Activated CD8-positive, alpha-beta T cell treated with anti-CD3 and anti-CD28 coated beads for 36 hours (primary cell): ENCODE results near the gene CTNNA1. TPM values are rescaled to one million over a fixed set of nuclear protein-coding genes. Genes with fewer than 3 reads are reported as not detected.

Experiments used
- ATAC-seq: fragments of 200-7000 bp; cut with Tn5 transposase; one replicate; pipeline ENCODE4 v1.10.0; 2021; ENCODE audit warnings: mild to moderate bottlenecking, moderate library complexity
- CTCF ChIA-PET: fragments of 350-600 bp; sonication (Branson Sonifier 250); formaldehyde crosslinking; loops from one replicate; lab custom pipeline; 2021; ENCODE audit warnings: antibody characterized with exemption; lab: Charles Lee
- POLR2A ChIA-PET: fragments of 350-600 bp; sonication (Branson Sonifier 250); formaldehyde crosslinking; loops from one replicate; lab custom pipeline; 2021; ENCODE audit warnings: antibody characterized with exemption; lab: Charles Lee
- DNase-seq: peaks from one replicate; pipeline ENCODE4 v3.0.0-alpha.2; 2020
- H3K27ac Mint-ChIP-seq: one replicate; pipeline ENCODE4 v1.8.0; 2021; ENCODE audit warnings: mild to moderate bottlenecking, mixed read lengths
- H3K27me3 Mint-ChIP-seq: one replicate; pipeline ENCODE4 v1.8.0; 2021; ENCODE audit warnings: mixed read lengths
- H3K36me3 Mint-ChIP-seq: one replicate; pipeline ENCODE4 v1.8.0; 2021; ENCODE audit warnings: low read depth, mixed read lengths
- H3K4me1 Mint-ChIP-seq: one replicate; pipeline ENCODE4 v1.8.0; 2021; ENCODE audit warnings: low read depth, mixed read lengths
- H3K4me3 Mint-ChIP-seq: one replicate; pipeline ENCODE4 v1.8.0; 2021; ENCODE audit warnings: mild to moderate bottlenecking, moderate library complexity, mixed read lengths
- H3K9me3 Mint-ChIP-seq: one replicate; pipeline ENCODE4 v1.8.0; 2021; ENCODE audit warnings: mixed read lengths
- intact Hi-C: fragments of 100-400 bp; cut with micrococcal nuclease; formaldehyde crosslinking; loops from one replicate; pipeline ENCODE4 v1.10.0; 2022
- total RNA-seq, 2 experiments: library from RNA; stranded (reverse); gene quantifications; one replicate each; pipeline ENCODE4 v1.2.3, GENCODE V29; 2021
- TF ChIP-seq, protein P1 (sequence below): fragments of 200-600 bp; IDR thresholded peaks from one replicate; pipeline ENCODE4 v1.8.0; 2022; ENCODE audit warnings: antibody characterized with exemption, mild to moderate bottlenecking

The CTNNA1 gene
- total RNA-seq, 2 experiments from 2014 or later = 77.3 to 85.6 TPM

DNA sequence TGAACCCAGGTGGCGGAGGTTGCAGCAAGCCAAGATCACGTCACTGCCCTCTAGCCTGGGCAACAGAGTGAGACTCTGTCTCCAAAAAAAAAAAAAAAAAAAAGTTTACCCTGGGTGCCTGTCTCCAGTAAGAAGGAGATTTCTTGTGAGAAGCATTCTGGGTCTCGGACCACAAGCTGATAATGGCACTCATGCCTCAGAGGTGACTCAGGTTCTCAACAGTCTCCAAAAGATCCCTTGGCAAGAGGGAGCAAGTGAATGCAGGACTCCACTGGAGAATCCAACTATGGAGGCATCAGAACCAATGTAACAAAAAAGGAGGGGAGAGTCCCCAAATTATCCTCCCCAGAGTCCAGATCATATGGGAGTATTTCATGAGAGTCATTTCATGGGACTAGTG lies 227.9 kb downstream of the CTNNA1 start:
- H3K27me3 Mint-ChIP-seq = no peaks in the 10 kb centered on the region
- no peak for ATAC-seq
- H3K4me3 Mint-ChIP-seq = no peak overlapping the region
- TF ChIP-seq, protein P1, sequence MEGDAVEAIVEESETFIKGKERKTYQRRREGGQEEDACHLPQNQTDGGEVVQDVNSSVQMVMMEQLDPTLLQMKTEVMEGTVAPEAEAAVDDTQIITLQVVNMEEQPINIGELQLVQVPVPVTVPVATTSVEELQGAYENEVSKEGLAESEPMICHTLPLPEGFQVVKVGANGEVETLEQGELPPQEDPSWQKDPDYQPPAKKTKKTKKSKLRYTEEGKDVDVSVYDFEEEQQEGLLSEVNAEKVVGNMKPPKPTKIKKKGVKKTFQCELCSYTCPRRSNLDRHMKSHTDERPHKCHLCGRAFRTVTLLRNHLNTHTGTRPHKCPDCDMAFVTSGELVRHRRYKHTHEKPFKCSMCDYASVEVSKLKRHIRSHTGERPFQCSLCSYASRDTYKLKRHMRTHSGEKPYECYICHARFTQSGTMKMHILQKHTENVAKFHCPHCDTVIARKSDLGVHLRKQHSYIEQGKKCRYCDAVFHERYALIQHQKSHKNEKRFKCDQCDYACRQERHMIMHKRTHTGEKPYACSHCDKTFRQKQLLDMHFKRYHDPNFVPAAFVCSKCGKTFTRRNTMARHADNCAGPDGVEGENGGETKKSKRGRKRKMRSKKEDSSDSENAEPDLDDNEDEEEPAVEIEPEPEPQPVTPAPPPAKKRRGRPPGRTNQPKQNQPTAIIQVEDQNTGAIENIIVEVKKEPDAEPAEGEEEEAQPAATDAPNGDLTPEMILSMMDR = no peak
- intact Hi-C loops = no loop called here
- no peaks in the 10 kb centered on the region for H3K9me3 Mint-ChIP-seq
- H3K27ac Mint-ChIP-seq = no peak overlapping the region
- DNase-seq = no peak
- peaks cover 38% of the 10 kb centered on the region for H3K4me1 Mint-ChIP-seq
- H3K36me3 Mint-ChIP-seq = no peaks in the 10 kb centered on the region
- ChIA-PET POLR2A (interaction anchor here (1.4 kb wide), 1 partner anchor 8 kb away, joined by 4 read pairs; no protein-coding TSS in a partner anchor), CTCF (no interaction called here)

DNA sequence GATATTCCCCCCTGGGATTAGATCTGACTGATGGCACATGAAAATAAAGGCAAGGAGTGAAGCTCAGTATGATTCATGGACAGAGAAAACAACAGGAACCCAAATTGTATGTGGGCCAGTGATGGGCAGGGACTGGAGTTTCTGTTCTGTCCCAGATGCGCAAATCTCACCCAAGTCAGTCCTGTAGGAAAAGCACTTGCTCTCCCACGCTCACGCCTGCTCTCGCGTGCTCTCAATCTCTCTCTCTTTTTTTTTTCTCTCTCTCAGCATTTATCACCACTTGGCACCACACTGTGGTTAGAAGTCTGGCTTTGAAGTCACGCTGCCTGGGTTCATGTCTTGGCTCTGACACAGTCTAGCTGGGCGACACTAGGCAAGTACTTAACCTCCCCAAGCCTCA lies 228.4 kb downstream of the CTNNA1 start:
- ChIA-PET POLR2A (interaction anchor here (1.4 kb wide), 1 partner anchor 8 kb away, joined by 4 read pairs; no protein-coding TSS in a partner anchor), CTCF (no interaction called here)
- intact Hi-C loops = no loop called here
- peaks cover 38% of the 10 kb centered on the region for H3K4me1 Mint-ChIP-seq
- peak; percentile 51 for DNase-seq
- H3K9me3 Mint-ChIP-seq = no peaks in the 10 kb centered on the region
- H3K4me3 Mint-ChIP-seq = no peak overlapping the region
- peak overlapping the region; percentile 18 for H3K27ac Mint-ChIP-seq
- TF ChIP-seq, protein P1 = no peak
- peak; percentile 43 for ATAC-seq
- H3K36me3 Mint-ChIP-seq = no peaks in the 10 kb centered on the region
- no peaks in the 10 kb centered on the region for H3K27me3 Mint-ChIP-seq

DNA sequence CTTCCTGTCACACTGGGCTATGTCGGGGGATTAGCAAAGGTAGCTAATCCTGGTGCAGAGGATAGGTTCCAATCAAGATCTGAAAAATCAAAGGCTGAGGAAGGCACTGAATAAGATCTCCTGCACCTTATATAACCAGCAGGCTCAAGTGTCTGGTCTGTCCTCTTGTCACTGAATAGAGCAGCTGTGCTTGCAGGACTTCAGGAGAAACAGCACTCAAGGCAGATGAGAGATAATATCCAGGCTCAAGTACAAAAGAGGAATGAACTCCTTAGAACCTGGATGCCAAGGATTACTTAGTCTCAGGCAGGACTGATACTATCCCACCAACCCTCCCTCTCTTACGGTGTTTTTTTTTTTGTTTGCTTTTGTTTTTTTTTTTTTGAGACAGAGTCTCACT lies 230.8 kb downstream of the CTNNA1 start:
- H3K27ac Mint-ChIP-seq = no peak overlapping the region
- H3K36me3 Mint-ChIP-seq = no peaks in the 10 kb centered on the region
- no peak for DNase-seq
- TF ChIP-seq, protein P1 = no peak
- no peaks in the 10 kb centered on the region for H3K9me3 Mint-ChIP-seq
- intact Hi-C loops = no loop called here
- peaks cover 33% of the 10 kb centered on the region for H3K4me1 Mint-ChIP-seq
- ChIA-PET POLR2A (no interaction called here), CTCF (no interaction called here)
- no peak overlapping the region for H3K4me3 Mint-ChIP-seq
- no peaks in the 10 kb centered on the region for H3K27me3 Mint-ChIP-seq
- ATAC-seq = no peak

Other genes with a start within 250 kb of the CTNNA1 start
- gene ETF1, start 210.2 kb upstream of the CTNNA1 start, total RNA-seq = 100 to 1,000 TPM; 154 to 161 TPM
- 100 to 1,000 TPM; 426 to 442 TPM for gene HSPA9, start 178.0 kb upstream of the CTNNA1 start, total RNA-seq
- not detected for gene LRRTM2, start 121.9 kb downstream of the CTNNA1 start, total RNA-seq